HepG2 (cell line): ENCODE data around the gene MYL11. TPM values are rescaled to one million over a fixed set of nuclear protein-coding genes. Genes with fewer than 3 reads are reported as not detected.

Experiments used
- ATAC-seq: fragments of 200-7000 bp; cut with Tn5 transposase; 3 replicates; pipeline ENCODE4 v1.9.1; 2020; ENCODE audit warnings: mild to moderate bottlenecking, moderate library complexity
- BruUV-seq: library from RNA; stranded (reverse); fragments of 400-500 nt; replicated peaks from 2 replicates; lab custom pipeline; 2021; lab: Mats Ljungman, UMichigan
- CTCF ChIA-PET: fragments of 300-600 bp; formaldehyde crosslinking; extraction: SDS; loops from one replicate; lab custom pipeline; 2021; ENCODE audit warnings: low total read pairs, inconsistent platforms, low intra/inter-chr PET ratio; lab: Yijun Ruan, JAX
- POLR2A ChIA-PET: fragments of 350-600 bp; sonication (Branson Sonifier 250); formaldehyde crosslinking; loops from one replicate; lab custom pipeline; 2020; ENCODE audit warnings: antibody characterized with exemption, inconsistent platforms; lab: Yijun Ruan, JAX
- DNase-seq: peaks from one replicate; pipeline ENCODE4 v3.0.0-alpha.2; 2015; ENCODE audit warnings: low spot score
- FAIRE-seq: peaks from 3 replicates; lab custom pipeline; 2011; peaks lifted over from hg19 to GRCh38; lab: Jason Lieb, UNC
- H2AFZ ChIP-seq: one replicate; pipeline ENCODE4 v1.6.1; 2011; ENCODE audit warnings: low read length, inconsistent platforms
- H3K27ac ChIP-seq: fragments of 300-600 bp; 3 replicates; pipeline ENCODE4 v1.8.0; 2011; ENCODE audit warnings: mixed run types, mild to moderate bottlenecking, mixed read lengths, low read length, inconsistent platforms; ENCODE audit not compliant: insufficient read depth; ENCODE audit errors: extremely low read length
- H3K27me3 ChIP-seq, 2 experiments: fragments of 200-600 bp in 1 of 2; 2 replicates in 1 of 2; 3 replicates in 1 of 2; pipeline versions ENCODE4 v1.6.0 to v1.8.0; 2011; ENCODE audit warnings: low read length in 2 of 2, mild to moderate bottlenecking in 2 of 2, moderate library complexity in 2 of 2, inconsistent platforms in 1 of 2; ENCODE audit not compliant: insufficient read depth in 2 of 2, control insufficient read depth in 1 of 2
- H3K36me3 ChIP-seq, 2 experiments: fragments of 200-600 bp in 1 of 2; replicated peaks in 1 of 2; 2 replicates in 1 of 2; 3 replicates in 1 of 2; pipeline versions ENCODE4 v1.5.1 to v1.8.0; 2011; ENCODE audit warnings: low read length in 2 of 2, inconsistent platforms in 1 of 2; ENCODE audit not compliant: insufficient read depth in 2 of 2, control insufficient read depth in 1 of 2
- H3K4me1 ChIP-seq: 2 replicates; pipeline ENCODE4 v1.5.1; 2012; ENCODE audit warnings: low read length, inconsistent platforms; ENCODE audit not compliant: insufficient read depth
- H3K4me2 ChIP-seq: 2 replicates; pipeline ENCODE4 v1.6.0; 2011; ENCODE audit warnings: low read depth, low read length, inconsistent platforms
- H3K4me3 ChIP-seq, 3 experiments: fragments of 200-600 bp in 1 of 3; sonication (generic), shearing (Covaris generic) in 1 of 3; replicated peaks in 1 of 3; 2 replicates each; pipeline ENCODE4 v1.5.1; 2011 to 2016; ENCODE audit warnings: low read length in 3 of 3, inconsistent platforms in 2 of 3, low read depth in 2 of 3, mild to moderate bottlenecking in 2 of 3, control low read depth in 1 of 3, mixed read lengths in 1 of 3; ENCODE audit not compliant: insufficient read depth in 1 of 3
- H3K79me2 ChIP-seq: one replicate; pipeline ENCODE4 v1.6.1; 2011; ENCODE audit warnings: low read length, inconsistent platforms; ENCODE audit not compliant: insufficient read depth
- H3K9ac ChIP-seq: 2 replicates; pipeline ENCODE4 v1.6.0; 2011; ENCODE audit warnings: mild to moderate bottlenecking, low read depth, low read length, inconsistent platforms; ENCODE audit not compliant: insufficient read depth
- H3K9me3 ChIP-seq: 2 replicates; pipeline ENCODE4 v1.5.1; 2012; ENCODE audit warnings: mild to moderate bottlenecking, low read length
- H4K20me1 ChIP-seq: 2 replicates; pipeline ENCODE4 v1.6.0; 2011; ENCODE audit warnings: inconsistent platforms, mild to moderate bottlenecking, low read length, moderate library complexity; ENCODE audit not compliant: insufficient read depth
- BCLAF1 ChIP-seq: fragments of 450-650 bp; IDR thresholded peaks from 2 replicates; pipeline ENCODE4 v1.6.1; 2017; ENCODE audit warnings: mild to moderate bottlenecking
- WGBS: methylation state at CpG from one replicate; pipeline ENCODE4 v1.1.6; 2017; ENCODE audit warnings: low lambda C conversion rate; 5-methylcytosine and 5-hydroxymethylcytosine counted together
- in situ Hi-C: cut with HindIII; loops from 2 replicates; pipeline ENCODE4 v1.10.0; 2017; ENCODE audit warnings: low pct_unique_long_range_greater_than_20kb; ENCODE audit not compliant: extremely low pct_ligation_motif_present
- intact Hi-C: fragments of 100-400 bp; cut with micrococcal nuclease; formaldehyde crosslinking; loops from one replicate; pipeline ENCODE4 v1.10.0; 2022; ENCODE audit not compliant: unreplicated experiment
- polyA plus RNA-seq, 8 experiments: library from polyadenylated mRNA; depleted of rRNA in 3 of 8; stranded (reverse) in 7 of 8; unstranded in 1 of 8; fragments of >200 nt; fragmentation: Illumina TruSeq in 4 of 8; extraction: Trizol in 4 of 8; gene quantifications; 2 replicates each; pipeline versions ENCODE4 v1.2.1 to v1.2.3, GENCODE V29; 2011 to 2016; ENCODE audit warnings: low read depth in 4 of 8, missing spikeins in 1 of 8, mixed read lengths in 1 of 8; ENCODE audit not compliant: insufficient read depth in 1 of 8
- total RNA-seq, 5 experiments: library from RNA; depleted of rRNA; stranded (reverse); fragments of >200 nt; fragmentation: Illumina TruSeq; extraction: Trizol; gene quantifications; 2 replicates each; pipeline ENCODE4 v1.2.3, GENCODE V29; 2016; ENCODE audit warnings: low read depth in 1 of 5

MYL11 gene
- total and polyA plus RNA-seq, 2 of the 13 experiments (the other 11 are each of a cell fraction or from before 2014, with no cell fraction given): not detected

- ATAC-seq: no peak
- WGBS: 100% methylated on average over 3 of the region's 3 CpGs
Measured at GRCh38 chr16:30349675-30350074, 24.9 kb upstream of the MYL11 start.

More at GRCh38 chr16:30349675-30350074, 24.9 kb upstream of the MYL11 start:
- POLR2A ChIA-PET: interaction anchor here (1.3 kb wide), 1 partner anchor 60 kb away, joined by 3 read pairs; no protein-coding TSS in a partner anchor
- Histone ChIP-seq H3K36me3 (peaks cover 8 to 41% of the 10 kb centered on the region in 2 experiments), H3K9me3 (no peaks in the 10 kb centered on the region), H3K27me3 (no peaks in the 10 kb centered on the region; a peak in 2 of 5 replicates), H3K4me2 (no peak overlapping the region), H4K20me1 (no peaks in the 10 kb centered on the region), H3K4me3 (no peak overlapping the region), H2AFZ (no peak overlapping the region), H3K27ac (no peak overlapping the region), H3K4me1 (peaks cover 31% of the 10 kb centered on the region), H3K9ac (no peak overlapping the region), H3K79me2 (peaks cover 11% of the 10 kb centered on the region)
- intact Hi-C loops (no loop called here), in situ Hi-C loops (loop anchor here (10.0 to 25.0 kb wide), 2 partner anchors 265 to 762 kb away; partner anchors contain the start of gene ZNF689)
- TF ChIP-seq BCLAF1: no peak
- BruUV-seq: no TSS peak
- FAIRE-seq (no peak), DNase-seq (no peak)
- CTCF ChIA-PET: no interaction called here
